ENCODE measurements around the gene CCNO. TPM values are rescaled to one million over a fixed set of nuclear protein-coding genes. Genes with fewer than 3 reads are reported as not detected.

Gene CCNO
- total RNA-seq (2014; rRNA removed; shearing (Covaris generic)) = 0.35 TPM in 1 of 2 replicates, not detected in the other

- Histone ChIP-seq H3K36me3 (replicated peaks; ENCODE audit: control insufficient read depth, insufficient read depth, low read length) (no peaks in the 10 kb centered on the region), H3K4me3 (ENCODE audit: insufficient read depth, low read depth, low read length) (peak within 1 kb of the TSS; percentile 45), H3K27me3 (ENCODE audit: control insufficient read depth, insufficient read depth, low read length) (peaks cover 89% of the 10 kb centered on the region)
- DNase-seq = peak; percentile 95
Observed at GRCh38 chr5:55232985-55233928, at the start of gene CCNO. TSS of gene CCNO (minus strand) at chr5:55233608. CDS start at chr5:55233523, 85 bp downstream.

- Histone ChIP-seq H3K36me3 (replicated peaks; ENCODE audit: control insufficient read depth, insufficient read depth, low read length) (peaks cover 17% of the 10 kb centered on the region), H3K27me3 (ENCODE audit: control insufficient read depth, insufficient read depth, low read length) (no peaks in the 10 kb centered on the region), H3K4me3 (ENCODE audit: insufficient read depth, low read depth, low read length) (no peak overlapping the region)
- DNase-seq = no peak
Observed at GRCh38 chr5:55278778-55279177, 45.4 kb upstream of the CCNO start.

GRCh38 chr5:55276771-55277170 lies 43.4 kb upstream of the CCNO start:
- DNase-seq = no peak
- H3K36me3 ChIP-seq (replicated peaks; ENCODE audit: control insufficient read depth, insufficient read depth, low read length) = peaks cover 12% of the 10 kb centered on the region
- no peaks in the 10 kb centered on the region for H3K27me3 ChIP-seq (ENCODE audit: control insufficient read depth, insufficient read depth, low read length)
- no peak overlapping the region for H3K4me3 ChIP-seq (ENCODE audit: insufficient read depth, low read depth, low read length)

GRCh38 chr5:55258339-55258738 lies 24.9 kb upstream of the CCNO start:
- no peak overlapping the region for H3K4me3 ChIP-seq (ENCODE audit: insufficient read depth, low read depth, low read length)
- H3K27me3 ChIP-seq (ENCODE audit: control insufficient read depth, insufficient read depth, low read length) = no peaks in the 10 kb centered on the region
- H3K36me3 ChIP-seq (replicated peaks; ENCODE audit: control insufficient read depth, insufficient read depth, low read length) = peaks cover 6% of the 10 kb centered on the region
- no peak for DNase-seq

GRCh38 chr5:55254802-55255201 lies 21.4 kb upstream of the CCNO start:
- H3K27me3 ChIP-seq (ENCODE audit: control insufficient read depth, insufficient read depth, low read length) = no peaks in the 10 kb centered on the region
- H3K36me3 ChIP-seq (replicated peaks; ENCODE audit: control insufficient read depth, insufficient read depth, low read length) = peaks cover 5% of the 10 kb centered on the region
- no peak overlapping the region for H3K4me3 ChIP-seq (ENCODE audit: insufficient read depth, low read depth, low read length)
- DNase-seq = no peak

- Histone ChIP-seq H3K27me3 (ENCODE audit: control insufficient read depth, insufficient read depth, low read length) (no peaks in the 10 kb centered on the region), H3K36me3 (replicated peaks; ENCODE audit: control insufficient read depth, insufficient read depth, low read length) (no peaks in the 10 kb centered on the region), H3K4me3 (ENCODE audit: insufficient read depth, low read depth, low read length) (no peak overlapping the region)
- no peak for DNase-seq
Observed at GRCh38 chr5:55250064-55250463, 16.7 kb upstream of the CCNO start.

- H3K4me3 ChIP-seq (ENCODE audit: insufficient read depth, low read depth, low read length) = no peak overlapping the region
- H3K36me3 ChIP-seq (replicated peaks; ENCODE audit: control insufficient read depth, insufficient read depth, low read length) = no peaks in the 10 kb centered on the region
- no peak for DNase-seq
- H3K27me3 ChIP-seq (ENCODE audit: control insufficient read depth, insufficient read depth, low read length) = peaks cover 15% of the 10 kb centered on the region
Observed at GRCh38 chr5:55241746-55242145, 8.3 kb upstream of the CCNO start.

- Histone ChIP-seq H3K36me3 (replicated peaks; ENCODE audit: control insufficient read depth, insufficient read depth, low read length) (no peaks in the 10 kb centered on the region), H3K27me3 (ENCODE audit: control insufficient read depth, insufficient read depth, low read length) (peaks cover 57% of the 10 kb centered on the region), H3K4me3 (ENCODE audit: insufficient read depth, low read depth, low read length) (no peak overlapping the region)
- DNase-seq = no peak
Observed at GRCh38 chr5:55236800-55237199, 3.4 kb upstream of the CCNO start.

GRCh38 chr5:55234121-55234700 lies 803 bp upstream of the CCNO start:
- Histone ChIP-seq H3K4me3 (ENCODE audit: insufficient read depth, low read depth, low read length) (peak overlapping the region; percentile 45), H3K36me3 (replicated peaks; ENCODE audit: control insufficient read depth, insufficient read depth, low read length) (no peaks in the 10 kb centered on the region), H3K27me3 (ENCODE audit: control insufficient read depth, insufficient read depth, low read length) (peaks cover 79% of the 10 kb centered on the region)
- peak; percentile 49 for DNase-seq

- Histone ChIP-seq H3K36me3 (replicated peaks; ENCODE audit: control insufficient read depth, insufficient read depth, low read length) (no peaks in the 10 kb centered on the region), H3K27me3 (ENCODE audit: control insufficient read depth, insufficient read depth, low read length) (peaks cover 90% of the 10 kb centered on the region), H3K4me3 (ENCODE audit: insufficient read depth, low read depth, low read length) (peak overlapping the region; percentile 45)
- DNase-seq = peak; percentile 84
Observed at GRCh38 chr5:55232271-55232984, 980 bp downstream of the CCNO start.

GRCh38 chr5:55231919-55232270 lies 1.5 kb downstream of the CCNO start:
- DNase-seq = no peak
- H3K36me3 ChIP-seq (replicated peaks; ENCODE audit: control insufficient read depth, insufficient read depth, low read length) = no peaks in the 10 kb centered on the region
- peaks cover 92% of the 10 kb centered on the region for H3K27me3 ChIP-seq (ENCODE audit: control insufficient read depth, insufficient read depth, low read length)
- H3K4me3 ChIP-seq (ENCODE audit: insufficient read depth, low read depth, low read length) = peak overlapping the region; percentile 45; the same call in 1 of the 2 replicates

- no peak overlapping the region; the same call in 1 of the 2 replicates for H3K4me3 ChIP-seq (ENCODE audit: insufficient read depth, low read depth, low read length)
- no peaks in the 10 kb centered on the region for H3K36me3 ChIP-seq (replicated peaks; ENCODE audit: control insufficient read depth, insufficient read depth, low read length)
- peaks cover 94% of the 10 kb centered on the region for H3K27me3 ChIP-seq (ENCODE audit: control insufficient read depth, insufficient read depth, low read length)
- peak; percentile 63 for DNase-seq
Observed at GRCh38 chr5:55231029-55231918, 2.1 kb downstream of the CCNO start.

- DNase-seq = no peak
- H3K4me3 ChIP-seq (ENCODE audit: insufficient read depth, low read depth, low read length) = no peak overlapping the region
- peaks cover 99% of the 10 kb centered on the region for H3K27me3 ChIP-seq (ENCODE audit: control insufficient read depth, insufficient read depth, low read length)
- no peaks in the 10 kb centered on the region for H3K36me3 ChIP-seq (replicated peaks; ENCODE audit: control insufficient read depth, insufficient read depth, low read length)
Observed at GRCh38 chr5:55230086-55230629, 3.2 kb downstream of the CCNO start.
